ENCODE measurements around the gene EAF1.

DNA sequence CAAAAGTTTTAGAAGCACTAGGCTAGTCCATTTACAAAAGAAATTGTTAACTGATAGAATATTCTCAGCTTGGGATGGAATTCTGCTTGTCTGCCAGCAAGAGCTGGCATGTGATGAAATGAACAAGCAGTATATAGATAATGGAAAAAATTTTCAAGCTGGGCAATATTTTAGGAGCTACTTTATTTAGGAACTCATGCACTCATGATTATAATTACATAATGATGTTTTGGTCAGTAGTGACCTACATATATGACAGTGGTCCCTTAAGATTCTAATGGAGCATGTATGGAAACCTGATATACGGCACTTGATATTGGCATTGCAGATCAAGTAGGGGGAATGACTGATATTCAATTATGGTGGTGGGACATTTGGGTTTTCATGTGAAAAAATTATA lies 6.1 kb downstream of the EAF1 start:
- TF ChIP-seq, protein P1, sequence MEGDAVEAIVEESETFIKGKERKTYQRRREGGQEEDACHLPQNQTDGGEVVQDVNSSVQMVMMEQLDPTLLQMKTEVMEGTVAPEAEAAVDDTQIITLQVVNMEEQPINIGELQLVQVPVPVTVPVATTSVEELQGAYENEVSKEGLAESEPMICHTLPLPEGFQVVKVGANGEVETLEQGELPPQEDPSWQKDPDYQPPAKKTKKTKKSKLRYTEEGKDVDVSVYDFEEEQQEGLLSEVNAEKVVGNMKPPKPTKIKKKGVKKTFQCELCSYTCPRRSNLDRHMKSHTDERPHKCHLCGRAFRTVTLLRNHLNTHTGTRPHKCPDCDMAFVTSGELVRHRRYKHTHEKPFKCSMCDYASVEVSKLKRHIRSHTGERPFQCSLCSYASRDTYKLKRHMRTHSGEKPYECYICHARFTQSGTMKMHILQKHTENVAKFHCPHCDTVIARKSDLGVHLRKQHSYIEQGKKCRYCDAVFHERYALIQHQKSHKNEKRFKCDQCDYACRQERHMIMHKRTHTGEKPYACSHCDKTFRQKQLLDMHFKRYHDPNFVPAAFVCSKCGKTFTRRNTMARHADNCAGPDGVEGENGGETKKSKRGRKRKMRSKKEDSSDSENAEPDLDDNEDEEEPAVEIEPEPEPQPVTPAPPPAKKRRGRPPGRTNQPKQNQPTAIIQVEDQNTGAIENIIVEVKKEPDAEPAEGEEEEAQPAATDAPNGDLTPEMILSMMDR (IDR thresholded peaks at IDR 0.05): no peak
- TF ChIP-seq EP300 (IDR thresholded peaks at IDR 0.05) (no peak), POLR2A (IDR thresholded peaks at IDR 0.05) (no peak), POLR2AphosphoS5 (IDR thresholded peaks at IDR 0.05) (no peak)
